Stimulated activated CD4-positive, alpha-beta T cell treated with anti-CD3 and anti-CD28 coated beads, Interleukin-4, amount 100 ng/mL, for 4 hours (primary cell): ENCODE results near the gene JADE2.
A peak's percentile ranks its signal among the peaks of the same experiment; 100 is the strongest.
"Not testable (repeated sequence)": the region's sequence is repeated elsewhere in the genome, so short reads cannot be mapped to it uniquely, and the experiment has no call there.

Experiments
- DNase-seq, 2 experiments: peaks; one replicate each; pipeline ENCODE4 v3.0.0-alpha.2; 2020

Gene JADE2

DNA sequence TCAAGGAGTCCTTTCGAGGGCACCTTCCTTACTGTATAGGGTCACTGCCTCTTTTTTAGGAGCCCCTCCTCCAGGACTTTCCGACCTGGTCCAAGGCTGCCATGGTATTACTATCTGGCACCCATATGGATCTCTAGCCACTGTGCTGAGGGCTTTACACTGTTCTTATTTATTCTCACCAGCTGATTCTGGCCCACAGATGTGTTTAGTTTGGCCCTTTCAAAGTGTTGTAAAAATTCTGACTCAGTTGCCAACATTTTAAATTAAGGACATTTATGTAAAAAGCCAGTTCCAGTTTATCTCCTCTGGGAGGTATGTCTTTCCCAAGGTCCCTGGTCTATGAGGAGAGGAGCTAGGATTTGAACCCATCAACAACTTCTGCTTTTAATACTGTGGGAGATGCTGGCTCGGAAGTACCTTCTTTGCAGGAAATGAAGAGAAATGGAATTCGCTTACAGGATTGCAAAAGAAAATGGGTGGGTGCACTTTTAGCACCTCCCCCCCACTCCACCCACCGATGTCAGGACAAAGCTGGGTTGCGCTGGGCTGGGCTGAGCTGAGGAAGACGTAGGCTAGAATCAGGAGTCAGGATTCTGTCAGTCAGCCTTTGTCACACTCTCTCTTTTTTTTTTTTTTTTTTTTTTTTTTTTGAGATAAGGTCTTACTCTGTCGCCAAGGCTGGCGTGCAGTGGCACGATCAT is 7.8 kb downstream of the JADE2 start:
- no peak for DNase-seq

DNA sequence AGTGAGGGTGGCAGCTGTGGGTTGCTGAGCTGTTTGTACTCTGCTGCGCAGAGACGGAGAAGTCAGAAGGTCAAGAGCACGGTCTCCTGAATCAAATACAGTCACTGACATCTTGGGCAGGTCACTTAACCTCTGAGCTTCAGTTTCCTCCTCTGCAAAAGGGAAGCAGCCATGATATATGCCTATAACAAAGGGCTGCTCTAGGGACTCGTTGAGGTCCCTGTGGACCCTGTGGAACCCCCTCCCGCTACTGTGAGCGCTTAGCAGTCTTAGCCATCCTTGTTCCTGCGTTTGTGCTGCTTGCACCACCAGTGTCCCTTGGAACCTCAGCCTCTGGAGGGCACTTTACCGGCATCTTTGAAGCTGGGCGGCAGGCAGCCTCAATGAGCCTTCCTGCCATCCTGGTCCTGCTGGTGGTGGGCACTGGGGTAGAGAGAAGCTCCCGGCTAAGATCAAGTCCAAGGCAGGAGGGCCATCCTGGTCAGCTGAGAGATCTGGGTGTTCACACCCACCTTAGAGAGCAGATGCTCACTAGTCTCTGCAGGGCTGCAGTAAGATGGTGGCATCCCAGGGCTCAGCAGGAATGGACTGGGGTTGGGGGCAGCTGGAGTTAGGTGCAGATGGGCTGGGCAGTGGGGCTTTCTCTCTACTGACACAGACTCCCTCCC is 8.7 kb downstream of the JADE2 start:
- DNase-seq, result no peak

DNA sequence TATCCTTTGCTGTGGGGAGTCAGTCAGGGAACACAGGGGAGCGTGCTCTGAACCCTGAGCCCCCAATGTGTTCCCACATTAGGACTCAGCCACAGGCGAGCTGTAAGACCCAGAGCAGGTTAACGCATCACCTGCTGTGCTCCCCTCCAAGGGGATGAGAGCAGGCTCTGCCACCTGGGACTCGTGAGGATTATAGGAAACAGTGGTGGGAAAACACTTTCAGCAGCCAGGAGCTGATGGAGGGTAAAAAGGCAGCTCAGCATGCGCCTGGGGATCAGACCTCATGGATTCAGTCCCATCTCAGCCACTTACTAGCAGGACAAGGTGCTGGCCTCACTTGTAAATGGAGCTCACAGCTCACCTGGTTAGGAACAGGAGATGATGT is 9.2 kb downstream of the JADE2 start:
- DNase-seq, result no peak

DNA sequence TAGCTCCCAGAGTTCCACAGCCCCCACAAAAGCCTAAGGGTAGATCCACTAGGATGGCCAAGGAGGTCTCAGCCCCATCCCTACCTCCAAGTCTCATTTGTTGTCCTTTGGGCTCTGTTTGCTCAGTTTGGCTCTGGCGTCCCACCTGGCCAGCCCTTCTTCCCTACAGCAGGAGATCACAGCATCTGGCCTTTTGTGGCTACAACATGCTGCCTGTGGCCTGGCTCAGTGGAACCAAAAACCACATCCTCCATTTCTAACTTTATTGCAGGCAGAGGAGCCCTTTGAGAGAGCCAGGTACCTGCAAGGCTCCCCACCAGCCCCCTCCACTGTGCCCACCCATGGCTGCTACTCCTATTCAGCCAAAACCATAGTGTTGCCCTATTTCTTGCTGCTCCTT is 11.4 kb downstream of the JADE2 start:
- DNase-seq, result no peak

DNA sequence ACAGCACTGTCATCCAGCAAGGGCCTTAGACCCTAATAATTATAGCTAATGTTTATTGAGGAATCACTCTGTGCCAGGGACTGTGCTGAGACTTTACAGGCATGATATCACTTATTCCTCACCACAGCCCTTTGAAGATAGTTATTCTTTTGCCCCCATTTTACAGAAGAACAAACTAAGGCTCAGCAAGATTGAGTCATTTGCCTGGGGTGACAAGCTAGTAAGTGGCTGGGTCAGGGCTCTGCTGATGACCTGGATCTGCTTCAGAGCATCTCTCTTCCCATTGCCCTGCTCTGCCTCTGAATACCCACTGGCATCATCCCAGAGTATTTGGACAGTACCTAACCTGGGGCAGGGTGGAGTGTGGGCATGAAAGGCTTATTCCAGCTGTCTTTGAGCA is 11.8 kb downstream of the JADE2 start:
- no peak for DNase-seq

DNA sequence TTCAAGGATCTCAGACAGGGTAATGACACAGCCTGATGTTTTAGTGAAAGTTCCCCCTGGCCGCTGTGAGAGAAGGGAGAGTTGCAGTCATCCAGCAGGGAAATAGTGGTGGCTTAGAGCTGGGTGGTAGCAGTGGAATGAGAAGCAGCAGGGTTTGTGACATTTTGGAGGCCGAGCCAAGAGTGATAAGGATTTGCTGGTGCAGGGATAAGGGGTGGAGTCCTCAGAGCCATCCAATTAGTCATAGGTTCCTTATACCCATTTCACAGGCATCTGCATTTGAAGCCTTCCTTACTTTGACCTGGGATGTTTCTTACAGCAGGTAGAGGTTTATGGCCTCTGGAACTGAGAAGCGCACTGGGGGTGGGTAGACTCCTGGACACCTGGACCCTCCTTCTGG is 12.8 kb downstream of the JADE2 start:
- no peak for DNase-seq

DNA sequence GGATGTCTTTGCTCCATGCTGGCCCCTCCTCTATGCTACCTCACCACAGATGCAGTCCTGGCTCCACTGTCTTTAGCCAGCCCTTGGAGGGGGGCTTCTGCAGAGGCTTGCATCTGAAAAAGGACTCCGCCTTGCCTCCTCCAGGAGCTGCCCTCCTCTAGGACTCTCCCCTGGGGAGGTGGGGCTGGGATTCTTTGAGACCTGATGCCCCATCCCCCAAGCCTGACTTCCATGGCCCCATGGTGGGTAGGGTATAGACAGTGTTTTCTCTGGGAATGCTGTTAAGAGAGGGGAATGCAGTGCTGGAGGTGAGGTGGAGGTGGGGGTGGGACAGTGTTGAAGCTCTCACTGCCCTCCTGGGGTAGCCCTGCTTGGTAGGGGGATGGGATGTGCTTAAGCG is 14.3 kb downstream of the JADE2 start:
- DNase-seq, result no peak

DNA sequence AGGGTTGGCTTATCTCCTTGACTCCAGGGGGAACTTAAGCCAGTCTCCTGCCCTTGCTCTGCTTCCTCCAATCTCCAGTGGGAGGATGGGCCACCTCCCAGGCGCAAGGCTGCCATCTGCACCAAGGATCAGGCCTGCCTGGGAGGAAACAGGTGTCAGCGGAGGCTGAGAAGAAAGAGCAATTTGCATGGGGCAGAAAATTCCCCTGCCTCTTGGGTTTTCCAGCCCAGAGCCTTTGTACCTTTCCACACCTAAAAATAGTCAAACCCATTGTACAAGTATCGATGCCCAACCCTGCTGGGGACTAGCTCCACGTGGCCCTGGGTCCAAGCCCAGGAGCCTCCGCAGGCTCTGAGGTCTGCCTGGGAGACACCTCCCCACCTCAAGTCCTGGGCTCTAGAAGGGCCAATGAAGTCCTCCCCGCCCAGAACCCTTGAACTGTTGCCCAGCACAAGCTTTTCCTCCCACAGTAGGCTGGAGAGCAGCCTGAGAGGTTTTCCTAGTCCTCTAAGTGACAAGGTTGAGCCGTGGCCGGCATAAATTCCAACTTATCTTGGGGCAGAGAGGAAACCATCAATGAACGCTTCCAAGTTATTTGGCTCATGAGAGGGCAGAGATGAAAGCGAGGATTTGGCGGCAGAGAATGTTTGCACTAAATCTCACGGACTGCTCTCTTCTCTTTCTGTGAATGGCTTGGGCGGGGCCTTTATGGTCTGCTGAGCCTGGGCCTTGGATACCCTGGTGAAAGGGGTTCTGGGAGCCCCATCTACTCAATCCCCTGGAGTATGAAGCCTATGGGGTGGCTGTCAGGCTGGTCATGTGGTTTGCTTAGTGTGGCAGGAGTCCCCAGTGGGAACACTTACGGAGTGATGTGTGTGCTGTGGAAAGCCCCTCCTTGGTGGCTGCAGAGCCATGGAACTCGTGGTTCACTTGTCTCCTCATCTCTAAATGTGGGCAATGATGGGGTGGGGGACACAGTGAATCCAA is 15.6 kb downstream of the JADE2 start:
- no peak for DNase-seq

DNA sequence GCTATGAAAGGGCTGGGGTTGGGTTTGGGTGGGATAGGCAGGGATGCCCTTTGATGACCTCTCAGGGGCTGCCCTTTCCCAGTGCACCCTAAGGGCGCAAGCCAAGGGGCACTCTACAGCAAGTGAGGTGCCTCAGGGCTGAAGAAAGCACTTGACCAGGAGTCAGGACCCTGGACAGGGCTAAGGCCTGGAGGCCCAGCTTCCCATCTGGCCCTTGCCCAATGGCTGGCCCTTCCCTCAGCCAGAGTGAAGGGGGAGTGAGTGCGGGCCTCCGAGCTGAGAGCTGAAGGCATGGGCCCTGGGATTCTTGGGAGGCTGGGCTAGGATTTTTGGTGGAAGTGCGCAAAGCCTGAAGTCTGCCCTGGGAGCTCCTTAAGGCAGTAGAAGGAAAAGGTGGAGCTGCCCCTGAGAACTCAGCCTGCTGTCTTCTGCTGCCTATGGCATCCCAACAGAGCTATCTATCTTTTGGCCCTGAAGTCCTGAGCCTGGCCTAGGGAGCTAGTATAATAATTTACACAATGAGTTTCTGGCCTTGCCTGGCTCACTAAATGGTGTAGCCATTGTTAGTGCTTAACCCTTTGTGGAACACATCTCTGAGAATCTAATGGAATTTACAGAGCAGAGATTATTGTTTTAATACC is 16.4 kb downstream of the JADE2 start:
- no peak for DNase-seq

DNA sequence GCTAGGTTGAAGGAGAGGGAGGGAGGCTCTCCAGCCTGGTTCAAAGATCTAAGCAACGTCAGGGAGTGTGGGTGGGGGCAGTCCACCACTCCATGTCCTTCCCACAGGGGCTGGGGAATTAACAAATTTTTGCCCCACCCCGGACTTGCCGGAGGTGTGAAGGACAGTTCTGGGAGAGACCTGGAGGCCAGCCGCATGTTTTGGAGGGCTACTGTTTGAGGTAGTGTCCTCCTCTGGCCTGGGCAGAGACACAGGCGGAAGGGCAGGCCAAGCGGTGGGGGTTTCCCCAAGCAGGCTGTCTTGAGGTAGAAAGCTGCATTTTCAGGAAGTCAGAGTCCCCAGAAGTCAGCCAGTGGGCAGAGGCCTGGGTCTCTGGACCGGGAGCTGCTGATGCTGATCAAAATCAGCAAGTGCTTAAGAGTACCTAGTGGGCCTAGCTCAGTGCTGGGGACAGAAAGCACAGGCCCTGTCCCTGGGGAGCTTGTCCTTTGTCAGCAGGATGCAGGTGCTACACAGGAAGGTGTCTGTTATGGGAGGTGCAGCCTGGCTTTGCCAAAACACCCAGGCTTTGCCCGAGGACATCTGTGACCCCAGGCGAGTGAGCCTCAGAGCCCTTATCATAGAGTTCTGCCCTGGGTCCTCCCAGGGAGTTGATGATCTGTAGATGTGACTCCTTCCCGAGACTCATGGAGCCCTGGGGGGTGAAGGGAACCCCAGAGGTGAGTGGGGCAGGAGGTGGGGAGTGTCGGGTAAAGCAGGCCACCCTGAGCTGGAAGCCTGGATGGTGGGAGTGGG is 18.5 kb downstream of the JADE2 start:
- DNase-seq, result peak; percentile 21 to 34

DNA sequence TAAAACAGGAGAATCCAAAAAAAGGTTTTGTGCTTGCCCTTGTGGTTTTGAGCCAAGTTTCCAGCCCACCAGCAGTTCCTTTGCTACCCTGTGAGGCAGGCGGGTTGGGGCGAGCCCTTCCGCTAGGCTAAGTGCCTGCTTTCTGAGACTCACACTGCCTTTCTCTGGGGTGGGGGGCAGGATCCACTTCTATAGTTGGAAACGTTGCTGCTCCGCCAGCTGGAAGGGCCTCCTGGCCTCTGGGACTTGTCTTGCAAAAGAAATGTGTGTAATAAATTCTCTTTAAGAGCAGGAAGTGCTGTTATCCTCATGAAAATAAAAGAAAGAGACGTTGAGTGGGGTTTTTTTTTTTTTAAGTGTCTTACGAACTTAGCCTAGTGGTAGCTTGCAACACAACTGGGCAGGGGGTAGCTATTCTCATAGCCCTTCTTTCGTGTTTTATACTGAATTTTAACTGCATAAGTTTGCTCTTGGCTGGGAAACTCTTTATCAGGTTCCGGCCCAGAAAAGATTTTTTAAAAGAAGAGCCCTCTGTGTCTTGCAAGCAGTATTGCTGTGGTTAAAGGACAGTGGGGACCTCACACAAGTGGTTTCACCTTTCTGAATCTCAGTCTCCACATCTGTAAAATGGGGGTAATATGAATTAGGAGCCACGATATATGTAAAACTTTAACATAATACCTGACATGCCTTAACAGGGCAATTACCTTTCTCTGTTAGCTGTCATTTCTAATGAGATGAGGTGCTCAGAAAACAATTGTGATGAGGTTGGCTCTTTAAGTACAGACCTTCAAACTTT is 19.8 kb downstream of the JADE2 start:
- DNase-seq, result no peak

DNA sequence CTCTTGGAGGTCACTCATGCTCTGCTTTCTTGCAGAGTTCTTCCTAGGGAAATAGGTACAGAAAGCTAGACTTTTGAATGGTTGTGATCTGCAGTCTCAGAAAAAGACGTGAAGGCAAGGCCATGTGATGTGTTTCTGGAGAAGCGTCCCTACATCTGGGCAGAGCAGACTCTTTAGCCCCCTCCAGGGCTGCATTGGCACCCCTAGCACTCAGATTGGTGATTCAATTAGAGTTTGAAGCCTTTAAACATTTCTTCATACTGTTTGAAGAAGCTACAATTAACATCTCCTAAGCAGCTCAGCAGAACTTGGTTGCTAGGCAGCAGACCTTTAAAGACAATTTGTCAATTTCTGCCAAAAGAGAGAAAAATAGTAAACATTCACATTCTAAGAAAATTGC is 21.6 kb downstream of the JADE2 start:
- DNase-seq, result no peak

DNA sequence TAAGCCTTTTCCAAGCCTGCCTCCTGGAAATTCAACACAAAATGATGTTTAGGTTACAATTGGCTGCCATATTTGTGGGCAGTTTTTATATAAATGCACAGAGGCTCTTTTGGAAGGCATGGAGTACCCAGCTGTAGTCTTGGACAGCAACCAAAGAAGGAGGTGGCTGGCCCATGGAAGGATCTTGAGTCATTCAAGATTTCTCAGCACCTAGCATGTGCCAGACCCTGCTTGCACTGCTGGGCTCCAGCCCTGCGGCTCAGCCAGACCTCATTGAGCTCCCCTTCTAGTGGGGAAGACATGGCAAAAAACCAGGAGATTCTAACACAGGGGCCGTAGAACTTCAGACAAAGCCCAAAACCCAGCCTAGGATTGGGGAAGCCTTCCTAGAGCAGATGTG is 22.1 kb downstream of the JADE2 start:
- no peak for DNase-seq

DNA sequence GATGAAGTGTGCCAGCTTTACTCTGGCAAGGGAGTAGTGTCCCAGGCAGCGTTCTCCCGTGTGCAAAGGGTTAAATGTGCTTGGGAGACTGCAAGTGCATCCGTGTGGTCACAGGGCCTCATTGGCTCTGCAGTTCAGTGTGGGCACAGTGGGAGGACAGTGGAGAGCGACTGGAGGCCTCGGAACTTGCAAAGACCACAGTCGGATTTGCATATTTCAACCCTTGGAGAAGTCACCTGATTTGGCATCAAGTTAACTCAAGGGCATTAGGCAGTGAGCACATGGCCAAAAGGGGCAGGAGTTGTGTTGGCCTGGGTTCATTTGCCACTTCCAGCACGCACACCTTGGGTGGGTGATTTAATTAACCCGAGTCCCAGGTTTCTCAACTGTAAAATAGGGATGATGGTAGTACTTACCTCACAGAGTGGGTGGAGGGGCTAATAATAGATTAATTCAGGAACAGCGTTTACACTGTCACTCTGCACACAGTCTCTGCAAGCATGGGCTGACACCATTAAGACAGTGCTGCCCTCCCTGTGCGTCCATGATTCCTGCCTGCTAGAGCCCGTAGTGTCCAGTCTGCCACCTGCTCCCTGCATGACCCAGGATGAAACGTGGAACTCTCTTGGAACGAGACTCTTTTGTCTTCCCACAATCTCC is 22.7 kb downstream of the JADE2 start:
- no peak for DNase-seq

DNA sequence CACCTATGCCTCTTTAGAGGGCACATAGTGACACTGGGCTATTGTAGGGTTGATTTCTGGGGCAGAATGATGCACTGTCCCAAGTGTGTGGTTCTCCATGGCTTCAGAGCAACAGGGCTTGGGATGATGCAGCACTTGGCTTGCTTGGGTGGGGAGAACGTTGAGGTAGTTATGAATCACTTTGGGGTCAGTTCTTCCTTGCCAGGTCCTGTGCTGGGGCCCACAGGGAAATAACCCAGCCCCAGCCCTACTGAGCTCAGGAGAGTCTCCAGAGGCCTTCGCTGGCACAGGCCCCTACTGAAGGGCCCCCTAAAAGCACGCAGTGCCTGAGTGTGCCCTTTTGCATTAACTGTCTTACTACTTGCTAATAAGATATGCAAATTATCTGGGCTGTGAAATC is 24.2 kb downstream of the JADE2 start:
- DNase-seq, result no peak

DNA sequence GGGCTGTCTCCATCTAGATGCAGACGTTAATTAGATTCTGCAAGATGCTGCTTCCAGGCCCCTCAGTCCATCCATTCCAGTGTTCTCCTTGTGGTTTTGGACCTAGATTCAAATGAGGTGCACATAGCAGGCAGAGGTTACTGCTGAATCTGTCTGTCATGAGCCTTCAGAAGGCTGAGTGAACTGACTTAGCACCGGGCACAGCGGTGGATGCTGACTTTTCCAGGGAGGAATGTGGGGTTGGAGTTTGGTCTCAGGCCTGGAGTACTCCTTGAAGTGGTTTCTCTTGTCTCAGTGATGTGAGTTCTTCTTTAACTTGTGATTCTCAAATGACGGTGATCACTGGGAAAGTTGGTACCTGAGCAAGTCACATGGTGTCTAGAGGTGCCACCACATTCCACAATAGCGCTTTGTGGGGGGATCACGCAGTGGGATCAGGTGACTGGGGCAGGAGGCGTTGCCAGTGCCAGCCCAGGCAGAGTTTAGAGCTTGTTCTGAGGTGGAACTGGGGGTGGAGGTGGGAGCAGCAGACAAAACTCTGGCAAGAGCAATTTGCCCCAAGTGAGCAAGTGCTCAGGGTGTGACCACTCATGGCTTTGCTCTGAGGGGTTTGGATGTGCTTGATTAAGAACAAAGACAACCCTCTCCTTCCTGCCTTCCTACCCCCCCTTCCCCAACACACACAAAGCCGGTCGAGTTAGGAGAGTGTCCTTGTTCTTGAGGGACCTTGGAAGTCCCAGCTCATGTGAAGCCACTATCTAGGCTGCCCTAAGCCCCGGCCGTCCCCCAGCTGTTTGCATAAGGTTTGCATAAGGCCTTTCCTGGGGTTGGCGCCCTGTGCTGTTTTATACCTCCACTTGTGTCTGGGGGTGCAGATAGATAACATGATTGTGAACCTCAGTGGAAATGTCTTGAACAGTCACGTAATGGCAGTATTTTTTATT is 25.1 kb downstream of the JADE2 start:
- DNase-seq, result no peak

DNA sequence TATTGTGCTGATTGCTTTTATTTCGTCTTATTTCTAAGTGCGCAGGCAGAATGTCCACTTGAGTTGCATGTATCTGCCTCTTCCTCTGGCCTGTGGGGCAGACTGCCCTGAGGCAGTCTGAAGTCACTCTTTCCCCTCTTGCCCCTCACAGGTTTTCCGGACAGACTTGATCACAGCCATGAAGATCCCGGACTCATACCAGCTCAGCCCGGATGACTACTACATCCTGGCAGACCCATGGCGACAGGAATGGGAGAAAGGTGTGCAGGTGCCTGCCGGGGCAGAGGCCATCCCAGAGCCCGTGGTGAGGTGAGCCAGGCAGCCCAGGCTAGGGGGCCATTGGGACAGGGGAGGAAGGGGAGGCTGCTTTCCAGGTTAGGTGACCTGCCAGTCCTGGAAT is 26.4 kb downstream of the JADE2 start:
- DNase-seq, result no peak

DNA sequence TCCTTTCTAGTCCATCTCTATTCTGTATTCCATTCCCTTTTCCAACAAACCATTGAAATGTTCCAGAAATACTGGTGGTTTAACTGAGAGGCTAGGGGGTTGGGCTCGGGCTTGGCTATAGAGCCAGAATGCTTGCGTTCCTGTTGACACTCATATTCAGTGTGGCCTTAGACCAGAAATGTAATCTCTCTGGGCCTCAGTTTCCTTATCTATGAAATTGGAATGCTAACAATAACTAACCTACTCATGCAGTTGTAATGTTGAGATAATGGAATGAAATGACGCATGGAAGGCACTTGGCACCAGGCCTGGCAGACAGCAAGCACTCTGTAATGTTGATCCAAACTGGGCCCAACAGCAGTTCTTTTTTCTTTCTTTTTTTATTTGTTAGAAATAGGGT is 26.8 kb downstream of the JADE2 start:
- no peak for DNase-seq

DNA sequence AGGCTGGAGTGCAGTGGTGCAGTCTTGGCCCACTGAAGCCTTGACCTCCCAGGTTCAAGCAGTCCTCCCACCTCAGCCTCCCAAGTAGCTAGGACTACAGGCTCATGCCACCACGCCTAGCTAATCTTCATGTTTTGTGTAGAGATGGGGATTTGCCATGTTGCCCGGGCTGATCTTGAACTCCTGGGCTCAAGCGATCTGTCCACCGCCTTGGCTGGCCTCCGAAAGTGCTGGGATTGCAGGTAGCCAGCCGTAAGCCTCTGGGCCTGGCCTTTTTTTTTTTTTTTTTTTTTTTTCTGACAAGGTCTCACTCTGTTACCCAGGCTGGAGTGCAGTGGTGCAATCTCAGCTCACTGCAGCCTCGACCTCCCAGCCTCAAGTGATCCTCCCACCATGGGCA is 27.2 kb downstream of the JADE2 start:
- DNase-seq, result not testable (repeated sequence)

DNA sequence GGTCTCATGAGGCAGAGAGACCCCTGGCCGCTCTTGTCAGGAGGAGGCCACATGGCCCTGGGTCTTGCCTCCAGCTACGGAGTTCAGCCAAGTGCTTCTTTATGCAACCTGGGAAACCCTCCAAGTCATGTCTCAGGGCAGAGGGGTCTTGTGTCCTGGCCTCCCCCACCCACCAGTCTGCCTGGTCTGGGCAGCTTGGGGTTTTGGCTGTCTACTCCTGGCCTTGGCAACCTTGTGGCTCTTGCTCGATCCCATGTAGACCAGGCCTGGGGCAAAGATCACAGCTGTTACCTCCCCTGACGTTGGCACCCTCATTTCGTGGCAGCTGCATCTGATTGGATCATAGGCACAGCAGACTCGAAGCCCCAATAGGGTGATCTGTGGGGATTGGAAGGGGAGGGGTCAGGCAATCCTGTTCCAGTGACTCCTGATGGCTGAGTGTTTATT is 28.4 kb downstream of the JADE2 start:
- DNase-seq, result no peak
